Neural cell (in vitro differentiated cells): ENCODE measurements around the gene TRPM2.

Experiments
- EZH2 ChIP-seq: fragments of 200-600, 300-800 bp; shearing (Covaris generic), sonication (generic); IDR thresholded peaks from 2 replicates; pipeline ENCODE4 v1.6.1; 2014; ENCODE audit warnings: antibody characterized with exemption, low read length, borderline replicate concordance, mild to moderate bottlenecking; ENCODE audit not compliant: insufficient read depth, poor library complexity, severe bottlenecking
- RAD21 ChIP-seq: fragments of 450-650 bp; conservative IDR thresholded peaks from 2 replicates; pipeline ENCODE4 v1.6.1; 2014; ENCODE audit warnings: antibody characterized with exemption, mild to moderate bottlenecking, moderate library complexity
- SMC3 ChIP-seq: fragments of 450-650 bp; conservative IDR thresholded peaks from 2 replicates; pipeline ENCODE4 v1.6.1; 2014; ENCODE audit warnings: antibody characterized with exemption, mild to moderate bottlenecking, moderate library complexity; ENCODE audit not compliant: poor library complexity
- TF ChIP-seq, protein P1 (sequence below): fragments of 450-650 bp; IDR thresholded peaks from 2 replicates; pipeline ENCODE4 v1.5.1; 2014; ENCODE audit warnings: antibody characterized with exemption, mild to moderate bottlenecking, moderate library complexity; ENCODE audit not compliant: poor library complexity, severe bottlenecking
- TF ChIP-seq, protein P2 (sequence below): IDR thresholded peaks from 2 replicates; pipeline ENCODE4 v1.6.1; 2012; ENCODE audit warnings: borderline replicate concordance

DNA sequence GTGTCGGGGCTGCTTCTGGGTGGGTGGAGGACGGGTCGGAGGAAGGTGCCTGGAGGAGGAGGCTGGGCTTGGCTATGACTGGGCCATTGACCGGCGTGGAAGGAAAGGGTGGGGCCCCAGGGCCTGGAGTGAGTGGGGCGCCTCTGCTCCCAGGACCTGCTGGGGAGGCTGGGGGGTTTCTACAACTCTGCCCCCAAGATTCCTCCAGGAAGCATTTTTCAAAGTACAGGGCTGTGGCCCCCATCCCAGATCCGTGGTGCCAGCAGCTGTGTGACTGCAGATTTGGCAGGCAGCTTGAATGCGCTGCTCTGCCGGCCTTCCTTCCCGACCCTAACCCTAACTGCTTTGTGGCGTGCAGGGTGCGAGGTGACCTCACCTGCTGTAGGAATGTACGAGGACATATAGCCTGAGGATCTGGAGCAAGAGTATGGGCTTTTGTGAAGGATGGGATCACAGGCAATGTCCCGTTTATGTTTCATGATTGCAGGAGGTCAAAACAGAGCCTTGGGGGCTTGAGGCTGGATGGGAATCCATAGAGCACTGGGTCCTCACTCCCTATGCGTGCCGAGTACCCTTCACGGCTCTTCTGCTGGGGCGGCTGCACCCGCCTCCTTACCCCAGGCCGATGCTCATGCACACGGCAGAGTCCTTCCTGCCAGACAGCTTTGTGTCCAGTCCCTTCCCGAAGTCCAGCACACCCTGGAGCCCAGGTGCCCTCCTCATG is 24.7 kb downstream of the TRPM2 start:
- TF ChIP-seq, protein P1, sequence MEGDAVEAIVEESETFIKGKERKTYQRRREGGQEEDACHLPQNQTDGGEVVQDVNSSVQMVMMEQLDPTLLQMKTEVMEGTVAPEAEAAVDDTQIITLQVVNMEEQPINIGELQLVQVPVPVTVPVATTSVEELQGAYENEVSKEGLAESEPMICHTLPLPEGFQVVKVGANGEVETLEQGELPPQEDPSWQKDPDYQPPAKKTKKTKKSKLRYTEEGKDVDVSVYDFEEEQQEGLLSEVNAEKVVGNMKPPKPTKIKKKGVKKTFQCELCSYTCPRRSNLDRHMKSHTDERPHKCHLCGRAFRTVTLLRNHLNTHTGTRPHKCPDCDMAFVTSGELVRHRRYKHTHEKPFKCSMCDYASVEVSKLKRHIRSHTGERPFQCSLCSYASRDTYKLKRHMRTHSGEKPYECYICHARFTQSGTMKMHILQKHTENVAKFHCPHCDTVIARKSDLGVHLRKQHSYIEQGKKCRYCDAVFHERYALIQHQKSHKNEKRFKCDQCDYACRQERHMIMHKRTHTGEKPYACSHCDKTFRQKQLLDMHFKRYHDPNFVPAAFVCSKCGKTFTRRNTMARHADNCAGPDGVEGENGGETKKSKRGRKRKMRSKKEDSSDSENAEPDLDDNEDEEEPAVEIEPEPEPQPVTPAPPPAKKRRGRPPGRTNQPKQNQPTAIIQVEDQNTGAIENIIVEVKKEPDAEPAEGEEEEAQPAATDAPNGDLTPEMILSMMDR = no peak
- TF ChIP-seq SMC3 = no peak
- TF ChIP-seq EZH2 = no peak
- TF ChIP-seq, protein P2, sequence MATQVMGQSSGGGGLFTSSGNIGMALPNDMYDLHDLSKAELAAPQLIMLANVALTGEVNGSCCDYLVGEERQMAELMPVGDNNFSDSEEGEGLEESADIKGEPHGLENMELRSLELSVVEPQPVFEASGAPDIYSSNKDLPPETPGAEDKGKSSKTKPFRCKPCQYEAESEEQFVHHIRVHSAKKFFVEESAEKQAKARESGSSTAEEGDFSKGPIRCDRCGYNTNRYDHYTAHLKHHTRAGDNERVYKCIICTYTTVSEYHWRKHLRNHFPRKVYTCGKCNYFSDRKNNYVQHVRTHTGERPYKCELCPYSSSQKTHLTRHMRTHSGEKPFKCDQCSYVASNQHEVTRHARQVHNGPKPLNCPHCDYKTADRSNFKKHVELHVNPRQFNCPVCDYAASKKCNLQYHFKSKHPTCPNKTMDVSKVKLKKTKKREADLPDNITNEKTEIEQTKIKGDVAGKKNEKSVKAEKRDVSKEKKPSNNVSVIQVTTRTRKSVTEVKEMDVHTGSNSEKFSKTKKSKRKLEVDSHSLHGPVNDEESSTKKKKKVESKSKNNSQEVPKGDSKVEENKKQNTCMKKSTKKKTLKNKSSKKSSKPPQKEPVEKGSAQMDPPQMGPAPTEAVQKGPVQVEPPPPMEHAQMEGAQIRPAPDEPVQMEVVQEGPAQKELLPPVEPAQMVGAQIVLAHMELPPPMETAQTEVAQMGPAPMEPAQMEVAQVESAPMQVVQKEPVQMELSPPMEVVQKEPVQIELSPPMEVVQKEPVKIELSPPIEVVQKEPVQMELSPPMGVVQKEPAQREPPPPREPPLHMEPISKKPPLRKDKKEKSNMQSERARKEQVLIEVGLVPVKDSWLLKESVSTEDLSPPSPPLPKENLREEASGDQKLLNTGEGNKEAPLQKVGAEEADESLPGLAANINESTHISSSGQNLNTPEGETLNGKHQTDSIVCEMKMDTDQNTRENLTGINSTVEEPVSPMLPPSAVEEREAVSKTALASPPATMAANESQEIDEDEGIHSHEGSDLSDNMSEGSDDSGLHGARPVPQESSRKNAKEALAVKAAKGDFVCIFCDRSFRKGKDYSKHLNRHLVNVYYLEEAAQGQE = no peak
- no peak for TF ChIP-seq RAD21
